Endodermal cell (in vitro differentiated cells): ENCODE data around the gene UQCC5. TPM values are rescaled to one million over a fixed set of nuclear protein-coding genes. Genes with fewer than 3 reads are reported as not detected.

Experiments used
- DNase-seq: peaks from one replicate; pipeline ENCODE4 v3.0.0-alpha.2; 2017
- H3K27ac ChIP-seq: 2 replicates; pipeline ENCODE4 v1.5.1; 2013; ENCODE audit warnings: mild to moderate bottlenecking, low read depth, low read length, moderate library complexity
- H3K27me3 ChIP-seq: 2 replicates; pipeline ENCODE4 v1.6.1; 2013; ENCODE audit warnings: mild to moderate bottlenecking, low read length, moderate library complexity; ENCODE audit not compliant: insufficient read depth, control insufficient read depth, poor library complexity, severe bottlenecking
- H3K36me3 ChIP-seq: 2 replicates; pipeline ENCODE4 v1.7.0; 2013; ENCODE audit warnings: mild to moderate bottlenecking, low read length, moderate library complexity; ENCODE audit not compliant: control insufficient read depth, insufficient read depth
- H3K4me1 ChIP-seq: one replicate; pipeline ENCODE4 v1.7.0; 2013; ENCODE audit warnings: low read length; ENCODE audit not compliant: control insufficient read depth, insufficient read depth
- H3K4me3 ChIP-seq: 2 replicates; pipeline ENCODE4 v1.5.1; 2013; ENCODE audit warnings: mild to moderate bottlenecking, low read length, moderate library complexity
- H3K9ac ChIP-seq: 2 replicates; pipeline ENCODE4 v1.6.1; 2013; ENCODE audit warnings: mild to moderate bottlenecking, low read length, moderate library complexity; ENCODE audit not compliant: poor library complexity, severe bottlenecking; ENCODE audit errors: extremely low read depth
- H3K9me3 ChIP-seq: 2 replicates; pipeline ENCODE4 v1.6.1; 2013; ENCODE audit warnings: mild to moderate bottlenecking, low read length, moderate library complexity; ENCODE audit not compliant: control insufficient read depth
- H3K27ac Mint-ChIP-seq: 2 replicates; pipeline ENCODE4 v1.8.0; 2020; ENCODE audit warnings: mixed read lengths
- H3K27me3 Mint-ChIP-seq: 2 replicates; pipeline ENCODE4 v1.8.0; 2021; ENCODE audit warnings: mild to moderate bottlenecking, mixed read lengths; ENCODE audit not compliant: insufficient read depth
- H3K36me3 Mint-ChIP-seq: 2 replicates; pipeline ENCODE4 v1.8.0; 2020; ENCODE audit warnings: low read depth, mixed read lengths
- H3K4me1 Mint-ChIP-seq: 2 replicates; pipeline ENCODE4 v1.8.0; 2020; ENCODE audit warnings: mixed read lengths
- H3K4me3 Mint-ChIP-seq: 2 replicates; pipeline ENCODE4 v1.8.0; 2020; ENCODE audit warnings: mild to moderate bottlenecking, moderate library complexity, mixed read lengths
- H3K9me3 Mint-ChIP-seq: 2 replicates; pipeline ENCODE4 v1.8.0; 2020; ENCODE audit warnings: mild to moderate bottlenecking, mixed read lengths
- WGBS, 2 experiments: methylation state at CpG; one replicate each; pipeline versions ENCODE4 v1.1.5 to v1.1.7; 2013; ENCODE audit warnings: missing lambda C conversion rate in 2 of 2, mixed read lengths in 1 of 2; ENCODE audit not compliant: insufficient coverage in 1 of 2, insufficient read length in 1 of 2; 5-methylcytosine and 5-hydroxymethylcytosine counted together
- total RNA-seq, 2 donors: library from RNA; stranded (reverse); fragmentation: NEBNext Ultra II Directional in 1 of 2; extraction: Animal tissue kit (Norgen Biotek cat#: 25700) in 1 of 2; gene quantifications; 2 replicates in 1 of 2; 3 replicates in 1 of 2; pipeline ENCODE4 v1.2.1, GENCODE V29; 2021
- TF ChIP-seq, protein P1 (sequence below): fragments of 200-600 bp; sonication (generic); conservative IDR thresholded peaks from 2 replicates; pipeline ENCODE4 v1.5.0; 2021; ENCODE audit warnings: antibody characterized with exemption, mild to moderate bottlenecking

The UQCC5 gene
- total RNA-seq, 2 donors from 2014 or later, result 28.1 to 34.1 TPM

DNA sequence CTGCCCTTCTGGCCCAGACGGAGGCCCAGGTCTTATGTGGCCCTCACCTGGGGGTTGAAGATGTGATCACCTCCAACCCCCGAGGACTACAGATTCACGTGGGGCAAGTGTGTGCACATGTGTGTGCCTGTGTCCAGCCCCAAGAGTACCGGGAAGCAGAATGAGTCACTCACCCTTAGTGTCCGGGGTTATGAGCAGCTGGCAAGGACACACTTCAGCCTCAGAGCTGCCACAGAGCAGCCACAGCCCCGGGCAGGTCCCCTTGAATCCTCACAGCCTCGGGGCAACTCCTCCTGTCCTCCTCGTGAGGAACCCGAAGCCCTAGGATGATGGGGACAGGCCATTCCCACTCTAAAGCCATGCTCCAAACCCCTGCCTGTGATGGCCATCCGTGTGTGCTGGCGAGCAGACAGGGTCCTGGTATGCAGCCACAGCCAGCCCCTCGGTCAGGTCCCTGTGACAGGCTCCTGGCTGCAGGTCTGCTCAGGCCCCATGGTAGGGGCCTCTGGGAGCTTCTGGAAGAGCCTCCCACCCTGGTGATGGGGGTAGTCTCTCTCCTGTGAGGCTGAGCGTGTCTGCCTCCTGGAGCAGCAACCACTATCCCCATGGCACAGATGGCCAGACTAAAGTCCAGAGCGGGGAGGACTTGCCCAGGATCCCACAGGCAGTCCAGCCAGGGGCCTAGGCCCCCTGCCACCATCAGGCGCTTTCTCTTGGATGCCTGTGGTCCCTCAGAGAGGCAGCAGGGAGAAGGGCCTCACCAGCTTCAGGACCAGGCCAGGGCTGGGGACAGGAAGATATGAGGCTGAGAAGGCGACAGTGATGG, 40.4 kb upstream of the UQCC5 start:
- no peak overlapping the region for H3K4me3 Mint-ChIP-seq

GRCh38 chr3:52498137-52499054, 38.0 kb upstream of the UQCC5 start:
- Histone ChIP-seq H3K4me1 (no peaks in the 10 kb centered on the region), H3K9ac (no peak overlapping the region), H3K27ac (no peak overlapping the region), H3K9me3 (no peaks in the 10 kb centered on the region), H3K36me3 (no peaks in the 10 kb centered on the region), H3K27me3 (no peaks in the 10 kb centered on the region), H3K4me3 (no peak overlapping the region)
- H3K9me3 Mint-ChIP-seq, result no peaks in the 10 kb centered on the region
- H3K4me1 Mint-ChIP-seq, result no peaks in the 10 kb centered on the region
- no peak for DNase-seq
- no peaks in the 10 kb centered on the region for H3K27me3 Mint-ChIP-seq
- no peak overlapping the region for H3K4me3 Mint-ChIP-seq
- 92 to 93% methylated on average over 18 to 24 of the region's 24 CpGs for WGBS, 2 experiments
- H3K27ac Mint-ChIP-seq, result no peak overlapping the region
- H3K36me3 Mint-ChIP-seq, result no peaks in the 10 kb centered on the region
- TF ChIP-seq, protein P1, sequence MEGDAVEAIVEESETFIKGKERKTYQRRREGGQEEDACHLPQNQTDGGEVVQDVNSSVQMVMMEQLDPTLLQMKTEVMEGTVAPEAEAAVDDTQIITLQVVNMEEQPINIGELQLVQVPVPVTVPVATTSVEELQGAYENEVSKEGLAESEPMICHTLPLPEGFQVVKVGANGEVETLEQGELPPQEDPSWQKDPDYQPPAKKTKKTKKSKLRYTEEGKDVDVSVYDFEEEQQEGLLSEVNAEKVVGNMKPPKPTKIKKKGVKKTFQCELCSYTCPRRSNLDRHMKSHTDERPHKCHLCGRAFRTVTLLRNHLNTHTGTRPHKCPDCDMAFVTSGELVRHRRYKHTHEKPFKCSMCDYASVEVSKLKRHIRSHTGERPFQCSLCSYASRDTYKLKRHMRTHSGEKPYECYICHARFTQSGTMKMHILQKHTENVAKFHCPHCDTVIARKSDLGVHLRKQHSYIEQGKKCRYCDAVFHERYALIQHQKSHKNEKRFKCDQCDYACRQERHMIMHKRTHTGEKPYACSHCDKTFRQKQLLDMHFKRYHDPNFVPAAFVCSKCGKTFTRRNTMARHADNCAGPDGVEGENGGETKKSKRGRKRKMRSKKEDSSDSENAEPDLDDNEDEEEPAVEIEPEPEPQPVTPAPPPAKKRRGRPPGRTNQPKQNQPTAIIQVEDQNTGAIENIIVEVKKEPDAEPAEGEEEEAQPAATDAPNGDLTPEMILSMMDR, result no peak

More for the DNA sequence above, 40.4 kb upstream of the UQCC5 start:
- peaks cover 8% of the 10 kb centered on the region for H3K36me3 ChIP-seq
- H3K4me1 Mint-ChIP-seq, result no peaks in the 10 kb centered on the region
- TF ChIP-seq, protein P1, result no peak
- no peaks in the 10 kb centered on the region for H3K27me3 Mint-ChIP-seq
- no peaks in the 10 kb centered on the region for H3K9me3 Mint-ChIP-seq
- no peaks in the 10 kb centered on the region for H3K27me3 ChIP-seq
- H3K4me3 ChIP-seq, result no peak overlapping the region
- 90 to 96% methylated on average over 10 to 16 of the region's 16 CpGs for WGBS, 2 experiments
- H3K27ac Mint-ChIP-seq, result no peak overlapping the region
- peaks cover 15% of the 10 kb centered on the region for H3K36me3 Mint-ChIP-seq
- peak overlapping the region; percentile 66 for H3K27ac ChIP-seq
- no peaks in the 10 kb centered on the region for H3K4me1 ChIP-seq
- no peak for DNase-seq
- H3K9ac ChIP-seq, result no peak overlapping the region
- no peaks in the 10 kb centered on the region for H3K9me3 ChIP-seq

- Histone ChIP-seq H3K4me3 (no peak overlapping the region), H3K36me3 (no peaks in the 10 kb centered on the region), H3K27me3 (no peaks in the 10 kb centered on the region), H3K9me3 (no peaks in the 10 kb centered on the region), H3K4me1 (no peaks in the 10 kb centered on the region), H3K9ac (no peak overlapping the region), H3K27ac (no peak overlapping the region)
- no peak for DNase-seq
- H3K9me3 Mint-ChIP-seq, result no peaks in the 10 kb centered on the region
- H3K4me3 Mint-ChIP-seq, result no peak overlapping the region
- 92 to 94% methylated on average over 11 of the region's 11 CpGs for WGBS, 2 experiments
- peaks cover 2% of the 10 kb centered on the region for H3K4me1 Mint-ChIP-seq
- TF ChIP-seq, protein P1, result no peak
- H3K27ac Mint-ChIP-seq, result no peak overlapping the region
- no peaks in the 10 kb centered on the region for H3K36me3 Mint-ChIP-seq
- no peaks in the 10 kb centered on the region for H3K27me3 Mint-ChIP-seq
These were observed 35.4 kb upstream of the UQCC5 start for GRCh38 chr3:52501046-52501445.
